Measurements from ENCODE around the gene ABHD8.

The ABHD8 gene

GRCh38 chr19:17303167-17303939, at the start of gene ABHD8:
ABHD8 (minus strand) TSS chr19:17303425; CDS start chr19:17301616, 1,809 bp downstream.
- DNase-seq (ENCODE audit: low read depth in 2 of 2) = peak; percentile 84 to 86

- no peak for DNase-seq (ENCODE audit: low read depth in 2 of 2)
Measured at GRCh38 chr19:17352608-17353280, 49.5 kb upstream of the ABHD8 start.

GRCh38 chr19:17351815-17352435, 48.7 kb upstream of the ABHD8 start:
- DNase-seq (ENCODE audit: low read depth in 2 of 2) = no peak

GRCh38 chr19:17348700-17349099, 45.5 kb upstream of the ABHD8 start:
- no peak for DNase-seq (ENCODE audit: low read depth in 2 of 2)

GRCh38 chr19:17347877-17348276, 44.7 kb upstream of the ABHD8 start:
- no peak for DNase-seq (ENCODE audit: low read depth in 2 of 2)

- DNase-seq (ENCODE audit: low read depth in 2 of 2) = no peak
Measured at GRCh38 chr19:17347361-17347760, 44.1 kb upstream of the ABHD8 start.

- peak; percentile 54 to 62 for DNase-seq (ENCODE audit: low read depth in 2 of 2)
Measured at GRCh38 chr19:17346109-17346671, 43.0 kb upstream of the ABHD8 start.

- DNase-seq (ENCODE audit: low read depth in 2 of 2) = no peak
Measured at GRCh38 chr19:17341845-17342244, 38.6 kb upstream of the ABHD8 start.

GRCh38 chr19:17341386-17341785, 38.2 kb upstream of the ABHD8 start:
- DNase-seq (ENCODE audit: low read depth in 2 of 2) = no peak

GRCh38 chr19:17340871-17341357, 37.7 kb upstream of the ABHD8 start:
- DNase-seq (ENCODE audit: low read depth in 2 of 2) = no peak

GRCh38 chr19:17340302-17340870, 37.2 kb upstream of the ABHD8 start:
- DNase-seq (ENCODE audit: low read depth in 2 of 2) = no peak

- DNase-seq (ENCODE audit: low read depth in 2 of 2) = no peak
Measured at GRCh38 chr19:17339088-17339741, 36.0 kb upstream of the ABHD8 start.

- no peak for DNase-seq (ENCODE audit: low read depth in 2 of 2)
Measured at GRCh38 chr19:17338433-17339078, 35.3 kb upstream of the ABHD8 start.

GRCh38 chr19:17337675-17338432, 34.6 kb upstream of the ABHD8 start:
- no peak for DNase-seq (ENCODE audit: low read depth in 2 of 2)

- peak; percentile 91 to 93 for DNase-seq (ENCODE audit: low read depth in 2 of 2)
Measured at GRCh38 chr19:17336872-17337674, 33.8 kb upstream of the ABHD8 start, which contains the start of gene GTPBP3. GTPBP3 (plus strand) TSS chr19:17337553; CDS start chr19:17337612, 59 bp downstream.

GRCh38 chr19:17335575-17335974, 32.4 kb upstream of the ABHD8 start:
- no peak for DNase-seq (ENCODE audit: low read depth in 2 of 2)

GRCh38 chr19:17334414-17335409, 31.5 kb upstream of the ABHD8 start, which contains the start of gene ANO8:
ANO8 (minus strand) TSS chr19:17334855; CDS start chr19:17334670, 185 bp downstream.
- peak; percentile 86 to 91 for DNase-seq (ENCODE audit: low read depth in 2 of 2)

Data from stimulated activated CD8-positive, alpha-beta memory T cell treated with anti-CD3 and anti-CD28 coated beads, Interleukin-2, amount 100 ng/mL, for 1 hour (primary cell).